ENCODE data around the gene MECR. TPM values are rescaled to one million over a fixed set of nuclear protein-coding genes. Genes with fewer than 3 reads are reported as not detected.
"Not testable (repeated sequence)": the region's sequence is repeated elsewhere in the genome, so short reads cannot be mapped to it uniquely, and the experiment has no call there.

The MECR gene
- total RNA-seq, 2 donors from 2014 or later, result 25.7 to 33.0 TPM

GRCh38 chr1:29171521-29171920 is 59.2 kb downstream of the MECR start:
- H3K36me3 Mint-ChIP-seq, result peaks cover 12 to 28% of the 10 kb centered on the region in 2 donors
- ATAC-seq, result no peak
- no peaks in the 10 kb centered on the region for H3K9me3 Mint-ChIP-seq
- no peak overlapping the region for H3K27ac Mint-ChIP-seq
- no peak for DNase-seq (ENCODE audit: low spot score in 2 of 2)

DNA sequence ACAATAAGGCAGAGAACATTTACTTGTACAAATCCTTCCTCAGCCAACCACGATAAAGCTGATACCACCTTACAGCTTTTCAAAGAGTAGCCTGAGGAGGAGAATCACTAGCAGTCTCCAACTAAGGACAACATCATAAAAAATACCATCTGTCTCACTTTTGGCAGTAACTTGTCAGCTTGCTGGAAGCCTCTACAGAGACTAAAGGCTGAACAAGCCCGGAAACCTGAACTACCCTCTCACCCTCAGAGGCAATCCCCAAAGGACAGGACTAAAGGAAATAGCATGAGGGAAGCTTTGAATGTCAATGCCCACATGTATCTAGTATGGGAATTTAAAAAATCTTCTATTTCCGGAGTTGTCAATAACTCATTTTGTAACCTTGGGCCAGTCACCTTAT is 59.6 kb downstream of the MECR start:
- H3K36me3 Mint-ChIP-seq, result peaks cover 12 to 24% of the 10 kb centered on the region in 2 donors
- no peak for ATAC-seq

DNA sequence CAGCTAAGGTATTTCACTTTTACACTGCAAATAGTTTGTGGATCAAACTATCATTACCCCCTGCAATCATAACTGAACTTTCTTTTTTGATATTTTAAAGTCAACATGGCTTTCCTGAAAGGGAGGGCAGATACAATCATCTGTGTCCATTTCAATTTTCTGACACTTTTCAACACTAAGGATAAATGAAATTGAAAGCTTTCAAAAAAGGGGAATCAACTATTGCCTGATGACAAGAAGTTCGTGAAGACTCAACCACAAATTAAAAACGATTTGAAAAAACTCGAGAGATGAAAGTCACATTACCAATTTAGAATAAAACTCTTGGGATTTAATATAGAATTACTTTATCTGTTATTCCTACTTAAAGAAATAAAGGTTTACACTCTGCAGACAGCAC is 60.8 kb downstream of the MECR start:
- peaks cover 12 to 28% of the 10 kb centered on the region in 2 donors for H3K36me3 Mint-ChIP-seq
- no peak for ATAC-seq
- DNase-seq (ENCODE audit: low spot score in 2 of 2), result no peak
- no peaks in the 10 kb centered on the region for H3K9me3 Mint-ChIP-seq
- peak overlapping the region in 1 of 2 donors; percentile 45 for H3K27ac Mint-ChIP-seq

More for the DNA sequence above, 59.6 kb downstream of the MECR start:
- Mint-ChIP-seq H3K9me3 (no peaks in the 10 kb centered on the region), H3K27ac (no peak overlapping the region)
- no peak for DNase-seq (ENCODE audit: low spot score in 2 of 2)

DNA sequence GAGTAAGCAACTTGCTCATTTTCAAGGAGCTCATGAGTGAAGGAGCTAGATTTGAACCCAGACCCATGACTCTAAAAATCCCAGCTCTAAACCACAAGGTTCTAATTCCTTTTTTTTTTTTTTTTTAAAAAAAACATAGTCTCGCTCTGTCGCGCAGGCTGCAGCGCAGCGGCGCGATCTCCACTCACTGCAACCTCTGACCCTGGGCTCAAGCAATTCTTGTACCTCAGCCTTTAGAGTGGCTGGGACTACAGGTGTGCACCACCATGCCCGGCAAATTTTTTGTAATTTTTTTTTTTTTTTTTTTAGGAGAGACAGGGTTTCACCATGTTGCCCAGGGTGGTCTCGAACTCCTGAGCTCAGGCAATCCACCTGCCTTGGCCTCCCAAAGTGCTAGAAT is 62.8 kb downstream of the MECR start:
- Mint-ChIP-seq H3K27ac (no peak overlapping the region), H3K9me3 (no peaks in the 10 kb centered on the region), H3K36me3 (peaks cover 12 to 28% of the 10 kb centered on the region in 2 donors)
- ATAC-seq (no peak), DNase-seq (ENCODE audit: low spot score in 2 of 2) (no peak)

DNA sequence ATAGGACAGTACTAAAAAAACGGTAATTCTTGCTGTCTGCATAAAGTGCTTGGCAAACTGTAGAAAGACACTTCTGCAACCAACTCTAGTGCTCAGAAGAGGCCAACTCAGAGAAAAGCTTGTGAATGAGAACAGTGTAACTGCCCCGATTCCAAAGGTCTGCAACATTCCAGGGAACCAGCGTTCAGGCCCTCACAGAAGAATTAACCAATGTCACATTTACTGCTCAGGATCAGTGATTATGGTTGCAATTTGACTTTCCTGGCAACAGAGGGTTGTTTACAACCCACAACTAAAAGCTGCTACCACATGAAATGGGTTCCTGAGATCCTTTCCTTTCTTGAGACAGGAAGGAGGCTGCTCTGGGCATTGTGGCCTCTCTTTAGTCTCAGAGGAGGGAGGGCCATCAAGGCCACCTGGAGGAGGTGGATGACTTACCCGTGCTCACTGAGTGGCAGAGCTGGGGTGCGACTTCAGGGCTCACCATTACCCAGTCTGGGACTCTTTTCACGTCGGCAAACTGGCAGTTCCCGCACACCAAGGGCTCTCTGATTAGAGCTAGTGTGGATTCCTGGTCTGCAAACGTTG is 64.3 kb downstream of the MECR start:
- ATAC-seq (peak in 1 of 2 donors; percentile 58), DNase-seq (ENCODE audit: low spot score in 2 of 2) (no peak)
- Mint-ChIP-seq H3K36me3 (peaks cover 12 to 24% of the 10 kb centered on the region in 2 donors), H3K9me3 (no peaks in the 10 kb centered on the region), H3K27ac (peak overlapping the region in 1 of 2 donors; percentile 63)

DNA sequence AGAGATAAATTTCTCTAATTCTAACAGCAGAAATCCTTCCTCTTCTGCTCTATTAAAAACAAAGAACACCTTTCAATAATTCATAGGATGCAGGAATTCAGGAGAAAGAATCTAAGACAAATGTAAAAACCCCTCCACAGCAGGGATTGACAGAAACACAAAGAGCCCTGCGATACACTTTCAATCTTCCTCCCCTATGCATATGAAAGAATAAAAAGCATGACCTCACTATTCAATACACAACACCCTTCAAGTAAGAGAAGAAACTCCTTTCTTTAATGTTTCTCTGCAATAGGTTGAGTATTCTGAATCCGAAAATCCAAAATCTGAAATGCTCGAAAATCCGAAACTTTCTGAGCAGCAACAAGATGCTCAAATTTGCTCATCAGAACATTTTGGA is 66.1 kb downstream of the MECR start:
- Mint-ChIP-seq H3K27ac (peak overlapping the region in 1 of 2 donors; percentile 87), H3K9me3 (no peaks in the 10 kb centered on the region), H3K36me3 (peaks cover 8 to 13% of the 10 kb centered on the region in 2 donors)
- ATAC-seq (no peak), DNase-seq (ENCODE audit: low spot score in 2 of 2) (no peak)

- no peaks in the 10 kb centered on the region for H3K9me3 Mint-ChIP-seq
- H3K27ac Mint-ChIP-seq, result no peak overlapping the region
Observed at GRCh38 chr1:29162476-29163138, 68.1 kb downstream of the MECR start.

GRCh38 chr1:29162025-29162424 is 68.7 kb downstream of the MECR start:
- no peak for ATAC-seq
- Mint-ChIP-seq H3K36me3 (peaks cover 4 to 25% of the 10 kb centered on the region in 2 donors), H3K9me3 (no peaks in the 10 kb centered on the region), H3K27ac (no peak overlapping the region)
- DNase-seq (ENCODE audit: low spot score in 2 of 2), result no peak

More at GRCh38 chr1:29162476-29163138, 68.1 kb downstream of the MECR start:
- peaks cover 8 to 21% of the 10 kb centered on the region in 2 donors for H3K36me3 Mint-ChIP-seq
- no peak for ATAC-seq
- no peak for DNase-seq (ENCODE audit: low spot score in 2 of 2)

- ATAC-seq (no peak), DNase-seq (ENCODE audit: low spot score in 2 of 2) (no peak)
- no peak overlapping the region for H3K27ac Mint-ChIP-seq
- H3K9me3 Mint-ChIP-seq, result no peaks in the 10 kb centered on the region
- peaks cover 0 to 20% of the 10 kb centered on the region in 2 donors for H3K36me3 Mint-ChIP-seq
Observed at GRCh38 chr1:29159773-29160172, 71.0 kb downstream of the MECR start.

- no peak overlapping the region for H3K27ac Mint-ChIP-seq
- no peaks in the 10 kb centered on the region for H3K9me3 Mint-ChIP-seq
- peaks cover 0 to 28% of the 10 kb centered on the region in 2 donors for H3K36me3 Mint-ChIP-seq
- DNase-seq (ENCODE audit: low spot score in 2 of 2) (no peak), ATAC-seq (no peak)
Observed at GRCh38 chr1:29157269-29157601, 73.5 kb downstream of the MECR start.

- Mint-ChIP-seq H3K9me3 (no peaks in the 10 kb centered on the region), H3K27ac (no peak overlapping the region), H3K36me3 (peaks cover 0 to 33% of the 10 kb centered on the region in 2 donors)
- ATAC-seq (no peak), DNase-seq (ENCODE audit: low spot score in 2 of 2) (no peak)
Observed at GRCh38 chr1:29156543-29157268, 74.0 kb downstream of the MECR start.

DNA sequence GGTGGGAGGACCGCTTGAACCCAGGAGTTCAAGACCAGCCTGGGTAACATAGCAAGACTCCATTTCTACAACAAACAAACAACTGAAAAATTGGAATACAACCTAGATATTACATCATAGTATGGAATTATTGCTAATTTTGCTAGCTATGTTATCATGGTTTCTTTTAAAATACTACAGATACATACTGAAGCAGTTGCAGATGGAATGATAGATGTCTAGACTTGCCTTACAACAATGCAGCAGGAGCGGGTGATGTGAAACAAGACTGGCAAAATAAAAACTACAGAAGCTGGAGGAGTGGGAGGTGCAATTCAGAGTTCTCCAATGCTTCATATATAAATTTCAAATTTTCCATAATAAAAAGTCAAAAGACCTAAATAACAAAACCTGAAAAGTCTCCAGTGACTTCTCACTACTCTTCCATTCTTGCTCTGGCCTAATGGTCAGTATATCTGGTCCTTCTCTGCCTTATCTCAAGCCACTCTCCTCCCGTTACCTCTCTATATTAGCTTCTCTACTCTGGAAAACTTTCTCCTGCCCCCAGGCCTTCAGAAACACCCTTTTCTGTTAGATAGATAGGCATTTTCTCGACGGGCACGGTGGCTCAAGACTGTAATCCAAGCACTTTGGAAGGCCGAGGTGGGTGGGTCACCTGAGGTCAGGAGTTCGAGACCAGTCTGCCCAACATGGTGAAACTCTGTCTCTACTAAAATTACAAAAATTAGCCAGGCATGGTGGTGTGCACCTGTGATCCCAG is 78.5 kb downstream of the MECR start:
- H3K36me3 Mint-ChIP-seq, result peaks cover 31 to 64% of the 10 kb centered on the region in 2 donors

DNA sequence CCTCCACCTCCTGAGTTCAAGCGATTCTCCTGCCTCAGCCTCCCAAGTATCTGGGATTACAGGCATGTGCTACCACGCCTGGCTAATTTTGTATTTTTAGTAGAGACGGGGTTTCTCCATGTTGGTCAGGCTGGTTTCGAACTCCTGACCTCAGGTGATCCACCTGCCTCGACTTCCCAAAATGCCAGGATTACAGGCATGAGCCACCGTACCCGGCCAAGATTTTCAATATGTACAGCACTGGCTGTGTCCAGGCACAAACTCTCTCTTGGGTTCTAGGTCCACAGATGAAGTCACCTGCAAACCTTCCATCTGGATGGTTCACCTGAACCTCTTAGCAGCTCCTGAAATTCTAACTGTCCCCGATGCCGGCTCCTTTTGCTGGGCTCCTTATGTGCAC is 80.4 kb downstream of the MECR start:
- not testable (repeated sequence) for DNase-seq (ENCODE audit: low spot score in 2 of 2); ATAC-seq; H3K27ac Mint-ChIP-seq
- peaks cover 44 to 83% of the 10 kb centered on the region in 2 donors for H3K36me3 Mint-ChIP-seq
- peaks cover 0 to 11% of the 10 kb centered on the region in 2 donors for H3K9me3 Mint-ChIP-seq

More for the DNA sequence above, 78.5 kb downstream of the MECR start:
- H3K27ac Mint-ChIP-seq, result no peak overlapping the region
- DNase-seq (ENCODE audit: low spot score in 2 of 2) (no peak), ATAC-seq (no peak)
- H3K9me3 Mint-ChIP-seq, result peaks cover 0 to 5% of the 10 kb centered on the region in 2 donors

- H3K9me3 Mint-ChIP-seq, result peaks cover 0 to 11% of the 10 kb centered on the region in 2 donors
- no peak for ATAC-seq
- H3K27ac Mint-ChIP-seq, result peak overlapping the region in 1 of 2 donors; percentile 93
- peaks cover 45 to 81% of the 10 kb centered on the region in 2 donors for H3K36me3 Mint-ChIP-seq
- DNase-seq (ENCODE audit: low spot score in 2 of 2), result no peak
Observed at GRCh38 chr1:29148656-29149491, 81.9 kb downstream of the MECR start.

GRCh38 chr1:29145739-29146437 is 84.8 kb downstream of the MECR start:
- Mint-ChIP-seq H3K36me3 (peaks cover 43 to 63% of the 10 kb centered on the region in 2 donors), H3K27ac (peak overlapping the region in 1 of 2 donors; percentile 0), H3K9me3 (peaks cover 0 to 11% of the 10 kb centered on the region in 2 donors)
- DNase-seq (ENCODE audit: low spot score in 2 of 2), result no peak
- no peak for ATAC-seq
